Hematopoietic multipotent progenitor cell treated with erythropoietin and hydrocortisone succinate and interleukin-3 and kit ligand, for 8 days (in vitro differentiated cells): ENCODE measurements around the gene CDON.

Experiments used
- DNase-seq: peaks from one replicate; pipeline ENCODE4 v3.0.0-alpha.2; 2015

Gene CDON

GRCh38 chr11:125941619-125942611, 120.8 kb downstream of the CDON start:
- DNase-seq: peak; percentile 19

DNA sequence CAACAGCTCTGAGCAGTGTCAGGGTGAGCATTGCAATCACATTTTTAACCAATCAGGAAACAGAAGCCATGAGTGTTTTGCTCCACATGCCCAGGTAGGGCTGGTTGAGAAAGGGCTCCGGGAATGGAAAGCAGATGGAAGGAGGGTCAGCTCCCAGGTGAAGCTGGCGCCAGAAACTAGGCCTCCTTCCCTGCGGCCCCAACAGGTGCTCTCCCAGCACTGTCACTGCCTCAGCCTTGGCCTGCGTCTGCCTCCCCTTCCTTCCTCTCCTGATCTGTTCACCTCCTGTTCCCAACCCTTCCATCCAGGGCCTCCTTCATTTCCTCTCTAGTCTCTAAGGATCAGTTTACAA, 121.4 kb downstream of the CDON start:
- no peak for DNase-seq

GRCh38 chr11:125940145-125940544, 122.5 kb downstream of the CDON start:
- DNase-seq: no peak

DNA sequence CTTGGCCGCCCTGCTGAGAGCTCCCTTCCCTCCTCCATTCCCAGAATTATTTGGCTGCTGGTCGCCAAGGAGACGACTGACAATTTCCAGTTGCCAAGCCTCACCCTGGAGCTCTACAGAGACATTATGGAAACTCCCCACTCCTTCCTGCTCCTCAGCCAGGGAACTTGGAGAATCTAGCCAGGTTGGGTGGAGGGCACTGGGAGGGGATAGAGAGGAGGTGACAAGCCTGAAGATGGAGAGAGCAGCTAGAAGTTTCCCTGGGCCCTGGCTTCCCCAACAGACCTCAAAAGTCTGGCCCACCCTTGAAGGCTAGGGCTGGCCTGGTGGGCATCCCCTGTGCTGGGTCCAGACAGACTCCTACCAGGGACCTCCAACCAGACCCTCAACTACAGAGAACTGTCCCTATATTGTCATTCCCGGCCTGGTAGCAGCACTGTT, 123.6 kb downstream of the CDON start:
- DNase-seq: no peak

DNA sequence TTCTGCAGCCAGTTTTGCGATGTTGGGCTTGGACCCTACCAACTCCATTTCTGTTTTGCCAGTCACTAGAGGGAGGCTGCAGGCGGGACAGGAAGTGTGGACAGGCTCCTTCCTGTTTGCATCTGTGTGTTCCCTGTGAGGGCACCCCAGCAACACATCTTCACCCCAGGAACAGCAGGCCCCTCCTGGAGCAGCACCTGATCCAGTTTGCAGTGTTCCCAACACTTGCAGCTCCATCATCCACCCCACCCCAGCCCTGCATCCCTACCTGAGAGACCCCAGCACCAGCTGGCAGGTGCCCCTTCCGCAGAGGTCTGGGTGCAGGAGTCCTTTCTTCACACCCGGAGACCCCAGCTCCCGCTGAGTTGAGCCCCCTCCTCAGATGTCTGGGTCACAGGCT, 124.2 kb downstream of the CDON start:
- no peak for DNase-seq

DNA sequence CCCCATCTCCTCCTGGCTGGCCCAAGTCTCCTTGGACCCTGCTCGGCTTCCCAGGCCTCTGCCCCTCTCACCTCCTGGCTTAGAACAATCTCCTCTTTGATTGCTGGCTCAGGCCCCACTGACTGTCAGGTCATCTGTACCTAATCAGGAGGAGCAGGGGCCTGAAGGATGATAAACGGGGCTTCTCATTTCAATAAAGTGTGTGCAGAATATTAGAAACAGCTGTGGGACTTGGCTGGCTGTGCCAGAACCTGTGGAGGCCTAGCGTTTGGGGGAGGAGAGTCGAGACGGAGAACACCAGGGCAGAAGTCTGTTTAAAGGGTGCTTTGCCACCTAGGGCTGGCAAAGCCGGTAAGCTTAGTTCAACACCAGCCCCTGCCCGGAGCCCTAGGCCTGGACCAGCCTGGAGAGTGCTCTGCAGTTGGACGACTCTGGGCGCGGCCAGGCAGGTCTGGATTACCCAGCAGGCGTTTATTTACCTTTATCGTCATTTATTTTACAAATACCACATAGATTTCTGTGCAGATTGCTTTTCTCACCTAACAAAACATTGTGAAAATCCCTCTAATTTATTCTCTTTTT, 127.0 kb downstream of the CDON start:
- DNase-seq: no peak

DNA sequence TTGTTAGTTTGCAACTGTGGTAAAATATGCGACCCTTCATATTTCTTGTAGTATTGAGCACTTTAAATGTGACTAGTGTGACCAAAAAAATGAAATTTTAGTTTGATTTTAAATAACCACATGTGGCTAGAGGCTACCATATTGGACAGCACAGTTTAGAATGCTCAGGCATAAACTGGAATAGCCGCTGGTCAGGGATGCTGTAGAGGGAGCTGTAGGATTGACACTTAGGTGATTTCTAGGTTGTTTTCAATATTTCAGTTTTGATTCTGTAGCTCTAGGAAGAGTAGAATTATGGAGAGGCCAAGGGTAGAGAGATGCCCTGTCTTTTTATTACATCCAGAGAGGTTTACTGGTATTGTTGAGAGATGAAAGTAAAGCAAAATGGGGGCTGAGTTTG, 127.6 kb downstream of the CDON start:
- DNase-seq: no peak

- DNase-seq: no peak
These were observed 128.2 kb downstream of the CDON start for GRCh38 chr11:125934473-125934872.

DNA sequence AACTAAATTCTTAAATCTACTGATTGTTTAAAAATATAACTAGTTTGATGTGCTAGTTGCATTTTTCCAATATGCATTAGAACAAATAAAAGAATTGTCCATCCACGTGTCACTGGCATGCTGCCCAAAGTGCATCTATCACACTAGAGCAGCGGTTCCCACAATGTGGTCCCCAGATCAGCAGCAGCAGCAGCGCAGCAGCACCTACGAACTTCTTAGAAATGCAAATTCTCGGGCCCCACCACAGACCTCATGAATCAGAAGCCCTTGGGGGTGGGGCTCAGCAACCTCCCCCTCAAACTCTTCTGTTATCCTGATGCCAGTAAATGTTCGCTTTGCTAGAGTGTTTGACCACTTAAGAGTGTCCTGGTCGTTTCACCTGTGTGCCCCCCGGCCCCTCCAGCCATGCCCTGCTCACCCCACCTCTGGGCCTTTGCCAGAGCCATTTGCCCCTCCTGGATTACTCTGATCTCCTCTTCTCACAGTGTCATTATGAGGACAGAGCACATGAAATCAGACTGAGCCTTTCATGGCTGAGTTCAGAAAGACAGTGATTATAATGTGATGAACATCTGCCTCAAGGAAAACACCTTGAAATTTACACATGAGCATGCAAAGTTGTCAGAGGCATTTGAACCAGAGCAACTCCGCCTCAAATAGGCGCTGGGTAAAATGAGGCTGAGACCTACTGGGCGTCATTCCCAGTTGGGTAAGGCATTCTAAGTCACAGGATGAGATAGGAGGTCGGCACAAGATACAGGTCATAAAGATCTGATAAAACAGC, 129.4 kb downstream of the CDON start:
- DNase-seq: peak; percentile 3

DNA sequence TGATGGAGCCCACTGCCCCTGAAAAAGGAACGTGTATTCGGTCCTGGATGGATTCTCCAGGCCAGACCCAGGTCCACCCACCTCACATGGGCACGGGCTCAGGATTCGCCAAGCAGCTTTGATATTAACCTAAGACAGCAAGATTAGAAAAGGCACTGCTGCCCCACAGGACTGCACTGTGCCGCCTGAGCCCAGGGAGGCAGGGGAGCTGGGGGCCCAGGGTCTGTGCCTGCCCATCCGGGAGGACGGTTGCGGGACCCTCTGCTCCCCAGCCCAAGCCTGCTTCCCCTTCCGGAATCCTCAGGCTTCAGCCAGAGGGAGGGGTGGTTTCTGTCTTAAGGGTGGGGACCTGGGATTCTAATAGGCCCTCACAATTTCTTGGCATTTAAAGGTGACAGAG, 130.4 kb downstream of the CDON start:
- no peak for DNase-seq

DNA sequence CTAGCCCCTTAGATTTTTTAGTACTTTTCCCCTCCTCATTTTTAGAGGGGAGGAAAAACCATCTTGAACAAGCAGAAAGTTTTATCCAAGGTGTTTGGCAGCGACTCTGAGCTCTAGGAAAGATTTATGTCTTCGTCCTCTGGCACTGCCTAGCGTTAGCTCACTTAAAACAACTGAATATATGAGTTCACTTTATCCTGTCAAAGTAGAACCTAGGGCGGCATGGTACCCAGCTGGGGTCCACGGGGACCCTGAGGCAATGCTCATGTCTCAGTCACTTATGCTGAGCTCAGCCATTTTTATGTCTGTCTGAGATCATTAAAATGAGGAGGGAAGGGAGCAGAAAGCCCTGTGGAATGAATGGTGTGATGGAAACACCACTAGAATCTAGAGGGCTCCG, 131.0 kb downstream of the CDON start:
- no peak for DNase-seq

- DNase-seq: no peak
These were observed 131.6 kb downstream of the CDON start for GRCh38 chr11:125931116-125931515.

- DNase-seq: no peak
These were observed 132.6 kb downstream of the CDON start for GRCh38 chr11:125930076-125930450.

DNA sequence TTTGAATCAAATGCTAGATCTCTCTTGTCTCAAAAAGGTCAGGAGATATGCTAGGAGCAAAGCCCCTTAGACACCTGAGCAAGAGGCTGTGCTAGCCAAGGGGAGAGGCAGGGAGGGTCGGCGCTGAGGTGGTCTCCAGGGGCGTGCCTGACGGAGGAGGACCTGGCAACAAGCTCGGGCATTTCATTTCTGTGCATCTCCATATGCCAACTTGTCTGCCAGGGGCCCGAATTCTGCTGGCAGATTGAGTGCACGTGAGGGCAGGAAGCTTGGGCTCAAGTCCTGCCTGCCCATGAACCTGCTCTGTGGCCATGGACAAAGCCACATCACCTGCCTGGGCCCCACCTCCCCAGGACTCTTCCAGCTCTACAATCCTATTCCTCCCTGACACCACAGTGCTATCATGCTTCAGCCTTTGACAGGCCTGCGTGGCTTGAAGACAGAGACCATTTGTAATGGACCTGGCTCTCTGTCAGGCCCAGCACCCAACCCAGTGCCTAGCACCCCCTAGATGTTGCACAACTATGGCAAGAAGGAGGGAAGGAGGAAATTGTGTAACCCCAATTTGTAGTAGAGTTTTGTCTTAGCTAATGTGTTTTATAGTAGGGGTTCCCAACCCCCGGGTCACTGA, 133.1 kb downstream of the CDON start:
- DNase-seq: no peak

DNA sequence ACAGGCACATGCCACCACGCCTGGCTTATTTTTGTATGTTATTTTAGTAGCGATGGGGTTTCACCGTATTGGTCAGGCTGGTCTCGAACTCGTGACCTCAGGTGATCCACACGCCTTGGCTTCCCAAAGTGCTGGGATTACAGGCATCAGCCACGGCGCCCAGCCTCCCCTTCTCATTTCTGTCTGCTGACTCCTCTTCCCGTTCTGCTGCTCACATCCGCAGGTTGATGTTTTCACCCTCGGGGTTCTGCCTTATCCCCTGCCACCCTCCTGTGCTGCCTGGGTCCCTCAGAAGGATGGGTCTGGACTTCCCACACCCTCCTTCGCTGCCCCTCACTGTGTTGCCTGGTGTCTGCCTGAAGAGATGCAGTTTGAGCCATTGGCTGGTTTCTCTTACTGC, 136.0 kb downstream of the CDON start:
- DNase-seq: no peak

- no peak for DNase-seq
These were observed 136.9 kb downstream of the CDON start for GRCh38 chr11:125925804-125926203.

- no peak for DNase-seq
These were observed 137.4 kb downstream of the CDON start for GRCh38 chr11:125925247-125925740.

- DNase-seq: no peak
These were observed 138.2 kb downstream of the CDON start for GRCh38 chr11:125924384-125925007.

DNA sequence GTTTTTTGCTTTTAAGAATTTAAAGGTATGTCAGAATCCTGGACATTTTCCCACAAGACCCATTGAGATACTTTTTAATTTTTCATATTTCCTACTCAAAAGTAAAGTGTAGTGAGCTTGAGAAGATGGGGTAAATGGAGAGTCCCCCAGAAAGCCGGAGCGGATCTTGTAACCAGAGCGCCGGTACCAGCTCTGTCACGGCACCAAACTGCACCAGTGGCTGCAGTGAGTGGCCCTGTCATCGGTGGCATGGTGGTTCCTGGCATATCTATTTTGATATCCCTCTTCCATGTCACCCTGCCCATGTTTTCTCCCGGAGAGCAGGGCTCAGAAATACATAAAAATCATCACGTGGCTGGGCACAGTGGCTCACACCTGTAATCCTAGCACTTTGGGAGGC, 139.0 kb downstream of the CDON start:
- DNase-seq: no peak

DNA sequence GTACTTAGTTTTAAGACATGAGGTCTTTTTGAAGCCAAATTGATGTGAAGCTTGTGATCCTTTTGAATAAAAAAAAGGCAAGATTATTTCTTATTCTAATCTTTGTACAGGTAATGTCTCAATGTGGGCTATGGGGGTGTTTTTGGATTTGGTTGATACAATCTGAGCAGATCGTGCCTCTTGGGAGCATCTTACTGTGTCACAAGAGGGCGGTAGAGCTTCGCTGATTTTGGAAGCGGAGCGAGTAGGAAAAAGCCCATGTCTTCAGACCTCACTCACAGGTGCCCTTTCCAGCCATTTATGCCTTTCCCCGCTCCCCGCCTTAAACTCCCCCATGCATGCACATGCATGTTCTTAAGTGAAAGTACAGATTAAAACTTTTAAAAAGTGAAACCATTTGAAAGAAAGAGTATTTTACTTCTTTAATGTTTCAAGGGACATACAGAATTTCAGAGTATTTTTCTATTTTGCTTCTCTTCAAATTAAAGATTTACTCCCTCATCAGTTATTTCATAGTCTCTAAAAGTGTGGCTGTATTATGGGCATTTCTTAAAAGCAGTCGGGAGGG, 139.6 kb downstream of the CDON start:
- peak; percentile 71 for DNase-seq

- no peak for DNase-seq
These were observed 140.5 kb downstream of the CDON start for GRCh38 chr11:125922156-125922555.

DNA sequence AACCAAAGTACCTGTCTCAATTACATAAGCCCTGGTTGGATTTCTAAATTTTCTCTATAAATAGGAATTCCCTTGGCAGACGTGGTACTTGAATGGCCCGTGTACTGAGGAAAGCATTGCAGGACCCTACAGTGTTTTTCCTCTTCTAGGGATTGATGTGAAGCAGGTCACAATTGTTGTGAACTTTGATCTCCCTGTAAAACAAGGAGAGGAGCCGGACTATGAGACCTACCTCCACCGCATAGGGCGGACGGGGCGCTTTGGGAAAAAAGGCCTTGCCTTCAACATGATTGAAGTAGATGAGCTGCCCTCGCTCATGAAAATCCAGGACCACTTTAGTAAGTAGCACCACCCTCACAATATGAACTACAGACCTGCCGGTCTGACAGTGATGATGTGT, 141.6 kb downstream of the CDON start:
- no peak for DNase-seq
